Embryonic facial prominence (tissue), 1 donor: Measurements from ENCODE around the gene BRAF.
"Not testable (repeated sequence)": the region's sequence is repeated elsewhere in the genome, so short reads cannot be mapped to it uniquely, and the experiment has no call there.

Source experiments
- DNase-seq: peaks from one replicate; pipeline ENCODE4 v3.0.0-alpha.2; 2016; ENCODE audit errors: extremely low spot score

The BRAF gene

GRCh38 chr7:140708764-140709163, 216.0 kb downstream of the BRAF start:
- DNase-seq: not testable (repeated sequence)

- no peak for DNase-seq
These were observed 217.6 kb downstream of the BRAF start for GRCh38 chr7:140707132-140707531.

GRCh38 chr7:140704205-140704604, 220.5 kb downstream of the BRAF start:
- no peak for DNase-seq

GRCh38 chr7:140702774-140703173, 222.0 kb downstream of the BRAF start:
- DNase-seq: no peak

GRCh38 chr7:140698477-140698876, 226.3 kb downstream of the BRAF start:
- DNase-seq: no peak

- DNase-seq: peak; percentile 36
These were observed 227.1 kb downstream of the BRAF start for GRCh38 chr7:140697447-140698143.

GRCh38 chr7:140696680-140697446, 227.9 kb downstream of the BRAF start, which contains the start of gene NDUFB2:
Gene NDUFB2, plus strand, starts transcription at chr7:140696708. Its CDS starts 37 bp downstream, at chr7:140696745.
- peak; percentile 56 for DNase-seq

GRCh38 chr7:140696024-140696679, 228.6 kb downstream of the BRAF start:
- DNase-seq: peak; percentile 85

- DNase-seq: no peak
These were observed 229.3 kb downstream of the BRAF start for GRCh38 chr7:140695381-140695780.

- DNase-seq: no peak
These were observed 230.1 kb downstream of the BRAF start for GRCh38 chr7:140694592-140694991.

- DNase-seq: not testable (repeated sequence)
These were observed 230.9 kb downstream of the BRAF start for GRCh38 chr7:140693849-140694248.

- DNase-seq: no peak
These were observed 233.2 kb downstream of the BRAF start for GRCh38 chr7:140691376-140692045.

GRCh38 chr7:140689199-140690152, 235.3 kb downstream of the BRAF start:
- DNase-seq: no peak

- DNase-seq: no peak
These were observed 236.4 kb downstream of the BRAF start for GRCh38 chr7:140688341-140688740.

GRCh38 chr7:140686921-140687320, 237.8 kb downstream of the BRAF start:
- no peak for DNase-seq

GRCh38 chr7:140685407-140686087, 239.2 kb downstream of the BRAF start:
- DNase-seq: no peak

- DNase-seq: no peak
These were observed 240.4 kb downstream of the BRAF start for GRCh38 chr7:140684066-140684950.

GRCh38 chr7:140683657-140684056, 241.1 kb downstream of the BRAF start:
- DNase-seq: no peak

- DNase-seq: no peak
These were observed 243.0 kb downstream of the BRAF start for GRCh38 chr7:140681766-140682165.
